Vagina (tissue), 2 donors: ENCODE results near the gene FAM124A. TPM values are rescaled to one million over a fixed set of nuclear protein-coding genes. Genes with fewer than 3 reads are reported as not detected.
"Not testable (repeated sequence)": the region's sequence is repeated elsewhere in the genome, so short reads cannot be mapped to it uniquely, and the experiment has no call there.

Experiments used
- DNase-seq, 2 donors: peaks; one replicate each; pipeline ENCODE4 v3.0.0-alpha.2; 2017; ENCODE audit errors: extremely low spot score in 2 of 2
- H3K27ac ChIP-seq: fragments of 200-600 bp; sonication (generic); one replicate; pipeline ENCODE4 v1.5.1; 2019
- H3K27me3 ChIP-seq: fragments of 200-600 bp; sonication (generic); one replicate; pipeline ENCODE4 v1.5.1; 2019
- H3K36me3 ChIP-seq, 2 donors: fragments of 200-600 bp; sonication (generic); one replicate each; pipeline ENCODE4 v1.5.1; 2017 to 2019
- H3K4me1 ChIP-seq: fragments of 200-600 bp; sonication (generic); one replicate; pipeline ENCODE4 v1.5.1; 2019
- H3K4me3 ChIP-seq, 2 donors: fragments of 200-600 bp; sonication (generic); 1 replicate in 1 of 2; 2 replicates in 1 of 2; pipeline ENCODE4 v1.5.1; 2016 to 2019
- H3K9me3 ChIP-seq: fragments of 200-600 bp; sonication (generic); one replicate; pipeline ENCODE4 v1.5.1; 2019
- POLR2A ChIP-seq, 2 donors: fragments of 450-650 bp; IDR thresholded peaks; one replicate each; pipeline ENCODE4 v1.6.1; 2017; ENCODE audit warnings: antibody characterized with exemption in 2 of 2, mild to moderate bottlenecking in 2 of 2, moderate library complexity in 2 of 2
- POLR2AphosphoS5 ChIP-seq, 2 donors: sonication (generic); formaldehyde crosslinking; IDR thresholded peaks; one replicate each; pipeline ENCODE4 v1.9.0; 2017; ENCODE audit warnings: antibody characterized with exemption in 2 of 2, mild to moderate bottlenecking in 2 of 2, low read depth in 1 of 2; ENCODE audit not compliant: insufficient read depth in 1 of 2
- intact Hi-C: fragments of 100-400 bp; cut with DNase I; formaldehyde crosslinking; loops from one replicate; pipeline ENCODE4 v1.15.1; 2023
- total RNA-seq: library from RNA; depleted of rRNA; stranded (reverse); fragments of >200 nt; gene quantifications from one replicate; pipeline ENCODE4 v1.2.3, GENCODE V29; 2016
- TF ChIP-seq, protein P1 (sequence below), 3 experiments: fragments of 450-650 bp in 2 of 3; fragments of 200-600 bp in 1 of 3; sonication (generic) in 1 of 3; IDR thresholded peaks; one replicate each; pipeline ENCODE4 v1.5.1; 2017 to 2019; ENCODE audit warnings: antibody characterized with exemption in 3 of 3, mild to moderate bottlenecking in 2 of 3, moderate library complexity in 2 of 3

FAM124A gene
- total RNA-seq, 1 donor from 2014 or later = 5.4 TPM

GRCh38 chr13:51283371-51283770 is 61.2 kb downstream of the FAM124A start:
- intact Hi-C loops = loop anchor here (5.0 to 10.0 kb wide), 2 partner anchors 131 to 159 kb away; no protein-coding TSS in a partner anchor
- no peaks in the 10 kb centered on the region for H3K4me1 ChIP-seq
- H3K4me3 ChIP-seq = no peak overlapping the region
- H3K27ac ChIP-seq = no peak overlapping the region
- no peaks in the 10 kb centered on the region for H3K27me3 ChIP-seq
- DNase-seq = peak in 1 of 2 donors; percentile 16
- no peaks in the 10 kb centered on the region for H3K9me3 ChIP-seq
- H3K36me3 ChIP-seq = no peaks in the 10 kb centered on the region
- no peak for TF ChIP-seq POLR2AphosphoS5 (IDR thresholded peaks at IDR 0.05; ENCODE audit: insufficient read depth in 1 of 2, low read depth in 1 of 2)
- TF ChIP-seq POLR2A (IDR thresholded peaks at IDR 0.05) = no peak
- TF ChIP-seq, protein P1, sequence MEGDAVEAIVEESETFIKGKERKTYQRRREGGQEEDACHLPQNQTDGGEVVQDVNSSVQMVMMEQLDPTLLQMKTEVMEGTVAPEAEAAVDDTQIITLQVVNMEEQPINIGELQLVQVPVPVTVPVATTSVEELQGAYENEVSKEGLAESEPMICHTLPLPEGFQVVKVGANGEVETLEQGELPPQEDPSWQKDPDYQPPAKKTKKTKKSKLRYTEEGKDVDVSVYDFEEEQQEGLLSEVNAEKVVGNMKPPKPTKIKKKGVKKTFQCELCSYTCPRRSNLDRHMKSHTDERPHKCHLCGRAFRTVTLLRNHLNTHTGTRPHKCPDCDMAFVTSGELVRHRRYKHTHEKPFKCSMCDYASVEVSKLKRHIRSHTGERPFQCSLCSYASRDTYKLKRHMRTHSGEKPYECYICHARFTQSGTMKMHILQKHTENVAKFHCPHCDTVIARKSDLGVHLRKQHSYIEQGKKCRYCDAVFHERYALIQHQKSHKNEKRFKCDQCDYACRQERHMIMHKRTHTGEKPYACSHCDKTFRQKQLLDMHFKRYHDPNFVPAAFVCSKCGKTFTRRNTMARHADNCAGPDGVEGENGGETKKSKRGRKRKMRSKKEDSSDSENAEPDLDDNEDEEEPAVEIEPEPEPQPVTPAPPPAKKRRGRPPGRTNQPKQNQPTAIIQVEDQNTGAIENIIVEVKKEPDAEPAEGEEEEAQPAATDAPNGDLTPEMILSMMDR (IDR thresholded peaks at IDR 0.05) = no peak

DNA sequence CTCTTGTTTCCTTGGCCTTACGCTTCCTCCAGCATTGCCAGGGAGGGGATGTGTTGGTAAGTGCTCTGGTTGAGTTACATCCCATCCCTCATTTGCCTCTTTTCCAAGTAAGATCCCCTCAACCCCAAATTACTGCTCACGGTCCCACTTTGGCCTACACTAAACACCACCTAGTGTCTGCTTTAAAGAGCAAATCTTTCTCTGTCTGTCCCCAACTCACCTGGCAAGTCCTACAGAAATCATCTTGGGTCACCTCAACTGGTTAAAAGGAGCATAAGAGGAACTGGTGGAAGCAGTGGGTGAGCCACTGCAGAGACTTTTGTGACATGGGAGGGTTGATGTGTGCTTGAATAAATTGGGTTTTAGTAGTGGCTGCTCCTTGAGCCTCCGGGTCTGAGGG is 62.1 kb downstream of the FAM124A start:
- Histone ChIP-seq H3K4me1 (no peaks in the 10 kb centered on the region), H3K36me3 (no peaks in the 10 kb centered on the region), H3K9me3 (no peaks in the 10 kb centered on the region), H3K27ac (no peak overlapping the region), H3K4me3 (no peak overlapping the region), H3K27me3 (no peaks in the 10 kb centered on the region)
- intact Hi-C loops = loop anchor here (5.0 to 10.0 kb wide), 2 partner anchors 132 to 160 kb away; no protein-coding TSS in a partner anchor
- TF ChIP-seq, protein P1 (IDR thresholded peaks at IDR 0.05) = no peak
- TF ChIP-seq POLR2AphosphoS5 (IDR thresholded peaks at IDR 0.05; ENCODE audit: insufficient read depth in 1 of 2, low read depth in 1 of 2) (no peak), POLR2A (IDR thresholded peaks at IDR 0.05) (no peak)
- DNase-seq = peak in 1 of 2 donors; percentile 52

- intact Hi-C loops = loop anchor here (10.0 kb wide), 1 partner anchor 162 kb away; no protein-coding TSS in a partner anchor
- no peaks in the 10 kb centered on the region for H3K4me1 ChIP-seq
- DNase-seq = no peak
These were observed 64.2 kb downstream of the FAM124A start for GRCh38 chr13:51286135-51287002.

GRCh38 chr13:51287758-51288157 is 65.6 kb downstream of the FAM124A start:
- H3K27ac ChIP-seq = no peak overlapping the region

More at GRCh38 chr13:51286135-51287002, 64.2 kb downstream of the FAM124A start:
- Histone ChIP-seq H3K27me3 (no peaks in the 10 kb centered on the region), H3K36me3 (no peaks in the 10 kb centered on the region), H3K4me3 (no peak overlapping the region), H3K9me3 (no peaks in the 10 kb centered on the region), H3K27ac (no peak overlapping the region)
- TF ChIP-seq POLR2AphosphoS5 (IDR thresholded peaks at IDR 0.05; ENCODE audit: insufficient read depth in 1 of 2, low read depth in 1 of 2) (peak in 1 of 2 donors; percentile 17), POLR2A (IDR thresholded peaks at IDR 0.05) (no peak)
- TF ChIP-seq, protein P1 (IDR thresholded peaks at IDR 0.05) = peak; percentile 50 to 77 (median 70)

DNA sequence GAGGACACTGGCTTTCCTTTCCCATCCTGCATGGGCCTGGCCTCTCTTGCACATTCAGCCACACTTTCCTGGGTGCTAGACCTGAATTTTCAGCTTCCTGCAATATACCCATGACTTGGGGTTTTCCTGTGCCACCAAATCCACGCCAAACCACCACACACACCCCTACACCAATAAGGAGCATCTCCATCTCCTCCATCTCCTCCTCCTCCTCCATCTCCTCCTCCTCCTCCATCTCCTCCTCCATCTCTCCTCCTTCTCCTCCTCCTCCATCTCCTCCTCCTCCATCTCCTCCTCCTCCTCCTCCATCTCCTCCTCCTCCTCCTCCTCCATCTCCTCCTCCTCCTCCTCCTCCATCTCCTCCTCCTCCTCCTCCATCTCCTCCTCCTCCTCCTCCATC is 66.1 kb downstream of the FAM124A start:
- intact Hi-C loops = loop anchor here (10.0 kb wide), 1 partner anchor 163 kb away; no protein-coding TSS in a partner anchor
- H3K27me3 ChIP-seq, DNase-seq, H3K9me3 ChIP-seq, H3K27ac ChIP-seq, H3K4me3 ChIP-seq, H3K36me3 ChIP-seq, H3K4me1 ChIP-seq: not testable (repeated sequence)

More at GRCh38 chr13:51287758-51288157, 65.6 kb downstream of the FAM124A start:
- Histone ChIP-seq H3K36me3 (no peaks in the 10 kb centered on the region), H3K4me3 (no peak overlapping the region), H3K27me3 (no peaks in the 10 kb centered on the region), H3K9me3 (no peaks in the 10 kb centered on the region), H3K4me1 (no peaks in the 10 kb centered on the region)
- TF ChIP-seq POLR2A (IDR thresholded peaks at IDR 0.05) (no peak), POLR2AphosphoS5 (IDR thresholded peaks at IDR 0.05; ENCODE audit: insufficient read depth in 1 of 2, low read depth in 1 of 2) (no peak)
- TF ChIP-seq, protein P1 (IDR thresholded peaks at IDR 0.05) = no peak
- peak in 1 of 2 donors; percentile 92 for DNase-seq
- intact Hi-C loops = loop anchor here (10.0 kb wide), 1 partner anchor 163 kb away; no protein-coding TSS in a partner anchor
